ENCODE data around the gene WNT3A.

DNA sequence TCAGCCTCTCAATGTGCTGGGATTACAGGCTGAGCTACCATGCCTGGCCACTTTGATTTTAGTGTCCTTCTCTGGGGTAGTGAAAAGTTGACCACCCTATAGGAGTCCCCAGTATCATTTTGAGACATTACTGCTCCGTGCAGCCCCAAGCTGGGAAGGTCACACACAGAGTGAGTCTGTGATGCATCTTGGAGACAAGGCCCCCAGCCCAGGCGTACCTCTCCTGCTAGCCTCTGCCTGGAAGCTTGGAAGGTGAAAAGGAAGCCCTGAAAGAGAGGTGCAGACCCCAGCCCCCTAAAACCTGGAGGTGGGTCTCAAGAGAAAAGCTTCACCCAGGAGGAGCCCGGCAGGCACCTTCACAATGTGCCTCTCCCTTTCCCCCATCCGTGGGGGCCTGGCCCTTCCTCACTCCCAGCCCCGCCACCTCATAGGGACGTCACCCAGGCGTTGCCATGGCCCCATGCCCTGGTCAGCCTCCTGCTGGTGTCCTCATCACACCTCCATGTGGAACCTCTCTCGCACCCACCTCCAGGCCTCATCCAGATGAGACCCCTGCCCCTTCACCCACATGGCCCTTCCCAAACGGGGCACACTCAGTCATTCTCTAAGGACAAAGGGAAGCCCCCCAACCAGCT lies 70.1 kb downstream of the WNT3A start:
- TF ChIP-seq CTCF (conservative IDR thresholded peaks at IDR 0.05; ENCODE audit: low read depth, low read length) = no peak
- TF ChIP-seq EZH2phosphoT487 (IDR thresholded peaks at IDR 0.05; ENCODE audit: borderline replicate concordance, low read length) = no peak

All from PC-3 (cell line).